OCI-LY7 (cell line): ENCODE data around the gene OR4D1. TPM values are rescaled to one million over a fixed set of nuclear protein-coding genes. Genes with fewer than 3 reads are reported as not detected.
A peak's percentile ranks its signal among the peaks of the same experiment; 100 is the strongest.

Experiments
- BruUV-seq: library from RNA; stranded (reverse); fragments of 400-500 nt; replicated peaks from 2 replicates; lab custom pipeline; 2021; lab: Mats Ljungman, UMichigan
- CTCF ChIA-PET: fragments of 300-600 bp; sonication (Branson Sonifier 250); formaldehyde crosslinking; loops from one replicate; lab custom pipeline; 2022; ENCODE audit warnings: antibody characterized with exemption; ENCODE audit not compliant: unreplicated experiment; lab: Charles Lee
- POLR2A ChIA-PET: fragments of 300-600 bp; sonication (Branson Sonifier 250); formaldehyde crosslinking; loops from one replicate; lab custom pipeline; 2022; ENCODE audit warnings: antibody characterized with exemption; lab: Charles Lee
- DNase-seq: peaks from one replicate; pipeline ENCODE4 v3.0.0-alpha.2; 2015; ENCODE audit warnings: low spot score
- H2AFZ ChIP-seq: fragments of 200-600 bp; sonication (generic), shearing (Covaris generic); 2 replicates; pipeline ENCODE4 v1.6.1; 2014; ENCODE audit warnings: mild to moderate bottlenecking, antibody characterized with exemption, low read length, moderate library complexity
- H3K27ac ChIP-seq: fragments of 200-600 bp; sonication (generic); 2 replicates; pipeline ENCODE4 v1.5.1; 2014; ENCODE audit warnings: mixed run types, low read depth, mild to moderate bottlenecking, moderate library complexity, low read length, inconsistent platforms; ENCODE audit not compliant: poor library complexity, severe bottlenecking
- H3K36me3 ChIP-seq: fragments of 200-600 bp; sonication (generic); 2 replicates; pipeline ENCODE4 v1.6.1; 2014; ENCODE audit warnings: mild to moderate bottlenecking, antibody characterized with exemption, low read length, moderate library complexity, mixed read lengths; ENCODE audit not compliant: insufficient read depth
- H3K4me1 ChIP-seq: fragments of 200-600 bp; sonication (generic); 2 replicates; pipeline ENCODE4 v1.5.1; 2014; ENCODE audit warnings: mild to moderate bottlenecking, low read length; ENCODE audit not compliant: insufficient read depth, poor library complexity, severe bottlenecking
- H3K4me2 ChIP-seq: fragments of 200-600 bp; sonication (generic); 2 replicates; pipeline ENCODE4 v1.6.1; 2014; ENCODE audit warnings: mild to moderate bottlenecking, low read length
- H3K4me3 ChIP-seq: fragments of 200-600 bp; sonication (generic); 2 replicates; pipeline ENCODE4 v1.5.1; 2014; ENCODE audit warnings: mild to moderate bottlenecking, low read depth, low read length; ENCODE audit not compliant: poor library complexity, severe bottlenecking
- H3K79me2 ChIP-seq: fragments of 200-600 bp; sonication (generic); 2 replicates; pipeline ENCODE4 v1.6.1; 2016; ENCODE audit warnings: low read depth, mild to moderate bottlenecking, low read length, moderate library complexity, mixed read lengths; ENCODE audit not compliant: insufficient read depth
- H3K9me2 ChIP-seq: fragments of 200-600 bp; sonication (generic); 2 replicates; pipeline ENCODE4 v1.6.1; 2016; ENCODE audit warnings: mild to moderate bottlenecking, low read length, mixed read lengths; ENCODE audit not compliant: insufficient read depth
- H3K9me3 ChIP-seq: fragments of 200-600 bp; sonication (generic); 2 replicates; pipeline ENCODE4 v1.6.1; 2014; ENCODE audit warnings: mild to moderate bottlenecking, mixed run types, low read length, mixed read lengths
- H4K20me1 ChIP-seq: fragments of 200-600 bp; sonication (generic); 2 replicates; pipeline ENCODE4 v1.6.1; 2014; ENCODE audit warnings: mild to moderate bottlenecking, antibody characterized with exemption, low read length, moderate library complexity, mixed read lengths; ENCODE audit not compliant: insufficient read depth
- EZH2phosphoT487 ChIP-seq: fragments of 200-600 bp; sonication (generic); IDR thresholded peaks from 2 replicates; pipeline ENCODE4 v1.6.1; 2018; ENCODE audit warnings: low read depth, borderline replicate concordance, mild to moderate bottlenecking, mixed run types, antibody characterized with exemption, low read length, moderate library complexity, mixed read lengths
- intact Hi-C: fragments of 100-400 bp; cut with micrococcal nuclease; formaldehyde crosslinking; loops from one replicate; pipeline ENCODE4 v1.10.0; 2022; ENCODE audit not compliant: unreplicated experiment
- total RNA-seq, 2 experiments: library from RNA; depleted of rRNA in 1 of 2; stranded (reverse); fragments of >200 nt in 1 of 2; shearing (Covaris generic) in 1 of 2; gene quantifications; 2 replicates each; pipeline ENCODE4 v1.2.3, GENCODE V29; 2014 to 2022
- TF ChIP-seq, protein P1 (sequence below): fragments of 200-600 bp; sonication (generic); conservative IDR thresholded peaks from 2 replicates; pipeline ENCODE4 v1.5.1; 2014; ENCODE audit warnings: mild to moderate bottlenecking, antibody characterized with exemption, low read length, moderate library complexity, mixed read lengths

Gene OR4D1
- total RNA-seq, 2 experiments from 2014 or later: not detected

DNA sequence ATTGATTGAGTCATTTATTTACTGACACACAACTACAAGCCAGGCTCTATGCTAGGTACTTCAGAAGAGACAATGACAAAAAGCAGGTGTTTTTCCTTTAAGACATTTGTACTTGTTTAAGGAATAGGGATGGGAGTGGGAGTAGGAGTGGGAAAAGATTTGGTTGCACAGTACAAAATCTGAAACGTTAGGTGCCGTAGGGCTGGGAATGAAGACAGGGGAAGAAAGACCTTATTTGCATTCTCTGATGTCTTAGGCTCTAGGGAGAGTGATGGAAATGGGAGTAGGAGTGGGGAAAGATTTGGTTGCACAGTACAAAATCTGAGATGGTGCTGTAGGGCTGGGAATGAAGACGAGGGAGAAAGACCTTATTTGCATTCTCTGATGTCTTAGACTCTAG lies 28.7 kb upstream of the OR4D1 start:
- CTCF ChIA-PET: no interaction called here
- H3K27ac ChIP-seq: no peak overlapping the region
- no peaks in the 10 kb centered on the region for H3K4me1 ChIP-seq
- POLR2A ChIA-PET: no interaction called here
- BruUV-seq: no TSS peak
- H3K9me2 ChIP-seq: no peaks in the 10 kb centered on the region
- TF ChIP-seq EZH2phosphoT487: no peak
- TF ChIP-seq, protein P1, sequence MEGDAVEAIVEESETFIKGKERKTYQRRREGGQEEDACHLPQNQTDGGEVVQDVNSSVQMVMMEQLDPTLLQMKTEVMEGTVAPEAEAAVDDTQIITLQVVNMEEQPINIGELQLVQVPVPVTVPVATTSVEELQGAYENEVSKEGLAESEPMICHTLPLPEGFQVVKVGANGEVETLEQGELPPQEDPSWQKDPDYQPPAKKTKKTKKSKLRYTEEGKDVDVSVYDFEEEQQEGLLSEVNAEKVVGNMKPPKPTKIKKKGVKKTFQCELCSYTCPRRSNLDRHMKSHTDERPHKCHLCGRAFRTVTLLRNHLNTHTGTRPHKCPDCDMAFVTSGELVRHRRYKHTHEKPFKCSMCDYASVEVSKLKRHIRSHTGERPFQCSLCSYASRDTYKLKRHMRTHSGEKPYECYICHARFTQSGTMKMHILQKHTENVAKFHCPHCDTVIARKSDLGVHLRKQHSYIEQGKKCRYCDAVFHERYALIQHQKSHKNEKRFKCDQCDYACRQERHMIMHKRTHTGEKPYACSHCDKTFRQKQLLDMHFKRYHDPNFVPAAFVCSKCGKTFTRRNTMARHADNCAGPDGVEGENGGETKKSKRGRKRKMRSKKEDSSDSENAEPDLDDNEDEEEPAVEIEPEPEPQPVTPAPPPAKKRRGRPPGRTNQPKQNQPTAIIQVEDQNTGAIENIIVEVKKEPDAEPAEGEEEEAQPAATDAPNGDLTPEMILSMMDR: no peak
- H3K79me2 ChIP-seq: no peaks in the 10 kb centered on the region
- intact Hi-C loops: no loop called here
- no peak overlapping the region for H3K4me2 ChIP-seq
- H3K4me3 ChIP-seq: no peak overlapping the region
- H2AFZ ChIP-seq: no peak overlapping the region
- DNase-seq: no peak
- H3K9me3 ChIP-seq: no peaks in the 10 kb centered on the region
- H3K36me3 ChIP-seq: no peaks in the 10 kb centered on the region
- H4K20me1 ChIP-seq: no peaks in the 10 kb centered on the region

DNA sequence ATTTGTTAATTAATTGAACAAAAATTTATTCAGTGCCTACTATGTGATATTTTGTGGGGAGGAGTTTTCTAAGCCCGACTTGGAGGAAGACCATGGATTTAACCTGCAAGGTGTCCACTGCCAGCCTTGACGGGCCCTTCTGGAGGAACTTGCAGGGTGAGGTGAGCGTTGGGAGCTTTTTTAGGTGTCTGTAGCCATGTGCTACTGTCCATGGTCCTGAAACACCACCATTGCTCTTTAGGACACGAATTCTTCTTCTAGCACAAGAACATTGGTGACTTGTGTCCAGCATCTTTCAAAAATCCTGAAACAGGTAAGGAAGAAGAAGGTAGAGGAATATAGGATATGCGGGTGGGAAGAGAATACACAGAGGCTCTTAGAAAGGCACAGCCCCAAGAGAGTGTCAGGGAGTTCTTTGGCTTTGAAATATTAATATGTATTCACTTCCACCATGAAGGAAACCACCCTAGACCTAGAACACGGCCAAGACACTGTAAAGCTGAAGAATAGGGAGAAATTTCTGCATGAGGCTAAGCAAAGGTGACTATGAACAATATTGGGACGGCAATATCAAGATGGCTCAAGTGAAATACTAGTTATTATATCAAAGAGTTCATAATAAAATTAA lies 27.9 kb upstream of the OR4D1 start:
- no peaks in the 10 kb centered on the region for H3K36me3 ChIP-seq
- intact Hi-C loops: no loop called here
- TF ChIP-seq, protein P1: no peak
- no peak for TF ChIP-seq EZH2phosphoT487
- no peak overlapping the region for H3K4me2 ChIP-seq
- no peaks in the 10 kb centered on the region for H3K9me3 ChIP-seq
- peak; percentile 55 for DNase-seq
- H4K20me1 ChIP-seq: no peaks in the 10 kb centered on the region
- CTCF ChIA-PET: no interaction called here
- POLR2A ChIA-PET: no interaction called here
- no peak overlapping the region for H3K27ac ChIP-seq
- no peak overlapping the region for H2AFZ ChIP-seq
- no peaks in the 10 kb centered on the region for H3K4me1 ChIP-seq
- H3K9me2 ChIP-seq: no peaks in the 10 kb centered on the region
- no peaks in the 10 kb centered on the region for H3K79me2 ChIP-seq
- H3K4me3 ChIP-seq: no peak overlapping the region
- BruUV-seq: no TSS peak

DNA sequence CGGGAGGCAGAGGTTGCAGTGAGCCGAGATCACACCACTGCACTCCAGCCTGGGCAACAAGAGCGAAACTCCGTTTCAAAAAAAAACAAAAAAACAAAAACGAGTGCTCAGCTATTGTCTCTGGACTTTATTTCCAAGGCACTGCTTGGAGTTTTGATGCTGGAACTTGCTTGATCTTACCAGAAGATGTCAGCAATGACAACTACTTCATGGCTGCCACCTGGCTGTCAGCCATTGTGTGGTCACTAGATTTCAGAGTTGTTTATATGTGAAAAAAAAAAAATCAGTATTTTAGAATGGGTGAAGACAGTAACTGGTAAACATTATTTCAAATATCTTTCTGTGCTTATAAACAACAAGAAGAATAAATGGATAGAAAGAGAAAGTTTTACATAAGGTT lies 26.3 kb upstream of the OR4D1 start:
- POLR2A ChIA-PET: no interaction called here
- BruUV-seq: no TSS peak
- peak; percentile 39 for DNase-seq
- H3K4me2 ChIP-seq: no peak overlapping the region
- TF ChIP-seq, protein P1: peak; percentile 67
- no peak for TF ChIP-seq EZH2phosphoT487
- H3K9me3 ChIP-seq: no peaks in the 10 kb centered on the region
- intact Hi-C loops: no loop called here
- H3K79me2 ChIP-seq: no peaks in the 10 kb centered on the region
- no peaks in the 10 kb centered on the region for H3K4me1 ChIP-seq
- H3K4me3 ChIP-seq: no peak overlapping the region
- no peaks in the 10 kb centered on the region for H3K36me3 ChIP-seq
- no peak overlapping the region for H3K27ac ChIP-seq
- no peaks in the 10 kb centered on the region for H4K20me1 ChIP-seq
- H3K9me2 ChIP-seq: no peaks in the 10 kb centered on the region
- CTCF ChIA-PET: no interaction called here
- H2AFZ ChIP-seq: no peak overlapping the region
